NCI-H1930 (cell line): ENCODE data around the gene CEACAM16.

Experiments used
- DNase-seq, 2 experiments: peaks; one replicate each; lab custom pipeline; 2025; lab: John Stamatoyannopoulos, UW

Gene CEACAM16

GRCh38 chr19:44725251-44725650 lies 26.3 kb downstream of the CEACAM16 start:
- DNase-seq, result no peak

- DNase-seq, result no peak
Measured at GRCh38 chr19:44725684-44726083, 26.7 kb downstream of the CEACAM16 start.

- DNase-seq, result no peak
Measured at GRCh38 chr19:44726465-44726864, 27.5 kb downstream of the CEACAM16 start.

GRCh38 chr19:44728178-44728577 lies 29.2 kb downstream of the CEACAM16 start:
- no peak for DNase-seq

- no peak for DNase-seq
Measured at GRCh38 chr19:44729516-44730033, 30.6 kb downstream of the CEACAM16 start.

GRCh38 chr19:44731081-44731480 lies 32.1 kb downstream of the CEACAM16 start:
- DNase-seq, result no peak

- DNase-seq, result no peak
Measured at GRCh38 chr19:44731622-44732021, 32.7 kb downstream of the CEACAM16 start.

GRCh38 chr19:44732235-44733014 lies 33.5 kb downstream of the CEACAM16 start:
- no peak for DNase-seq

- DNase-seq, result no peak
Measured at GRCh38 chr19:44734357-44734756, 35.4 kb downstream of the CEACAM16 start.

GRCh38 chr19:44735011-44735410 lies 36.1 kb downstream of the CEACAM16 start:
- DNase-seq, result no peak

GRCh38 chr19:44737238-44738071 lies 38.5 kb downstream of the CEACAM16 start:
- no peak for DNase-seq

- no peak for DNase-seq
Measured at GRCh38 chr19:44738136-44738535, 39.2 kb downstream of the CEACAM16 start.

- DNase-seq, result no peak
Measured at GRCh38 chr19:44738603-44739558, 39.9 kb downstream of the CEACAM16 start.

- DNase-seq, result no peak
Measured at GRCh38 chr19:44740351-44740824, 41.4 kb downstream of the CEACAM16 start.

GRCh38 chr19:44741258-44741731 lies 42.3 kb downstream of the CEACAM16 start:
- DNase-seq, result no peak

GRCh38 chr19:44741841-44742329 lies 42.9 kb downstream of the CEACAM16 start:
- peak in 1 of 2 experiments; percentile 53 for DNase-seq

GRCh38 chr19:44742330-44743061 lies 43.5 kb downstream of the CEACAM16 start:
- DNase-seq, result no peak

- DNase-seq, result no peak
Measured at GRCh38 chr19:44744871-44745332, 46.0 kb downstream of the CEACAM16 start.

- DNase-seq, result no peak
Measured at GRCh38 chr19:44745341-44745831, 46.4 kb downstream of the CEACAM16 start.

GRCh38 chr19:44745887-44746600 lies 47.1 kb downstream of the CEACAM16 start:
- no peak for DNase-seq
